Measurements from ENCODE around the gene CD36.

Gene CD36

GRCh38 chr7:80629023-80629422 lies 9.4 kb upstream of the CD36 start:
- DNase-seq = no peak

- DNase-seq = no peak
Measured at GRCh38 chr7:80630608-80631405, 7.6 kb upstream of the CD36 start.

GRCh38 chr7:80631421-80631820 lies 7.0 kb upstream of the CD36 start:
- DNase-seq = no peak

DNA sequence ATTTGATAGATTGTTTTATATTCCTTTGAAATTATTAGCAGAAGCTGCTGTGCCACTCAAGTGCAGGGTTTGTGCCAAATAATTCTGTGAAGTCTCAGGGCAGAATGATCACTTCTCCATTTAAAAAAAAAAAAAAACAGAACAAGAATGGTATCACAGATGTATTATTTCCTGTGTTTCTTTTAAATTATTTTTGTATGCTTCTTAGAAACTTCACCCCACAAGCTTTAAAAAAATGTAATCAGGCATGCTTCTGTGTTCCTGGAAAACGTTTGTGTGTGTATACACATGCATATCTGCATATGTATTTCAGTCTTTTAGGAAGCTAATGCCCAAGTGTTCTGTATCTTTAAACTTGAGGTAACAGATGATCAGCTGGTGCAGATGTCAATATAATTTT lies 6.3 kb upstream of the CD36 start:
- DNase-seq = no peak

DNA sequence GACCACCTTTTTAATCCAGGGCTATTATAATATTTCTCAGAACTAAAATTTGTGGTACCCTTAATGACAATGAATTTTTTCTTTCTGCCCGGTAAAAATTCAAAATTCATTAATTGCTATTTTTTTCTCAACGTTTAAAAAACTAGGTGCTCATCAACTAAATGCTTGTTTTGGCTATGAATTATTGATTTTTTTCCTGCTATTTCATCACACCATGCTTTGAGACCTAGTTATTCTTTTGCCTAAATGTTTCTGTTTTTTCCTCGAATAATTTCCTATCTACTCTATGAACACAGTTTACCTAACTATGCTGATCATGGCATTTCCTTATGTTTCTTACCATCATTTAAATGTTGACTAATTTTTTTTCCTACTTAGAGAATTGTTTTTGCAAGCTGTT lies 5.6 kb upstream of the CD36 start:
- DNase-seq = no peak

DNA sequence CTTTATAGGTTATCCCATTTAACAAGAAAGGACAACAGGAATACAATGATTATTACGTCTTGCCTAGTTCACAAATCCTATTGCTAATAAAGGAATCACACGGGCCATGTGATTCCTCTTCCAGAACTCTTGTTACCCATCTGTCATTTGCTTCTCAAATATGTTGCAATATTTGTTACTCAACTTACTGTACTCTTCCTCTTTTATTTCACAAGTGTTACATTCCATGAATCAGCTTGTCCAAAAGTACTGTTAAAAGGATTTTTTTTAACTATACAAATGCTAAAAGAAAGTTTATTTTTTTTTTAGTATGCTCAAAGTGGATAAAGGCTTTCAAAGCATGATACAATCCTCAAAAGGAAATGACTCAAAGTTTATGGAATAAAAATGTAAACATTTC lies 3.9 kb upstream of the CD36 start:
- no peak for DNase-seq

DNA sequence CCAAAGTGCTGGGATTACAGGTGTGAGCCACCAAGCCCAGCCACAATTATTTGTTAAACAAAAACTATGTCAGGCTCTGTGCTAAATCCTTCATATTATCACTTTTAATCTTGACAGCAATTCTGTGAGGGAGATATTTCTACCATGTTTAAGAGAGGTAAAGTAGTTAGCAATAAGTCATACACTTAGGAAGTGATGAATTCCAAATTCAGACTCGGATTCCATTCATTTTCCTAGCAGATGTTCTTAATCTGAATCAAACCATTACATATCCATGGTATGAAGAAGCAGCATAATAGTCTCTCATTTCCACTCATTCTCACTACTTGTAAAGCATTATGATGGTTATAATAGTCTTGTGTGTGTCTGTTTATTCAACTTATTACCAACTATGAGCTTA lies 2.9 kb upstream of the CD36 start:
- no peak for DNase-seq

- no peak for DNase-seq
Measured at GRCh38 chr7:80635998-80636397, 2.4 kb upstream of the CD36 start.

DNA sequence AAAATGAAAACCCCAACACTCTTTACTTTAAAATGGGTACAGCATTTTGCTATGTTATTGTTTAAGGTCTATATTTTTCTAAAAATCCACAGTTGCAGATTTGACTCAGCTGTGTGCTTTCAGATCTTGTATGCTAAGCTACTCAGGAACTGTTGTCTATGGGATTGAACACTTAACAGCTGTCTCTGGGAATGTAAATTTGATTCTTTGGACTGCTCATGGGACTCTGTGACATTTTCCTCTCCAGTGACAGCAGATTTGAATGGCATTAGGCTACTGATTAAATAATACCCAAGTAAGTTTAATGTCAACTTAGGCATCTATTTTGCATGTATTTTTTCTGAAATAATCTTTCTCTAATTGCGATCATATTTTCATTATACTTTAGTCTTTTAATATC lies 1.7 kb upstream of the CD36 start:
- no peak for DNase-seq

- DNase-seq = no peak
Measured at GRCh38 chr7:80637454-80637853, 988 bp upstream of the CD36 start.

- DNase-seq = no peak
Measured at GRCh38 chr7:80639011-80639410, 569 bp downstream of the CD36 start.

DNA sequence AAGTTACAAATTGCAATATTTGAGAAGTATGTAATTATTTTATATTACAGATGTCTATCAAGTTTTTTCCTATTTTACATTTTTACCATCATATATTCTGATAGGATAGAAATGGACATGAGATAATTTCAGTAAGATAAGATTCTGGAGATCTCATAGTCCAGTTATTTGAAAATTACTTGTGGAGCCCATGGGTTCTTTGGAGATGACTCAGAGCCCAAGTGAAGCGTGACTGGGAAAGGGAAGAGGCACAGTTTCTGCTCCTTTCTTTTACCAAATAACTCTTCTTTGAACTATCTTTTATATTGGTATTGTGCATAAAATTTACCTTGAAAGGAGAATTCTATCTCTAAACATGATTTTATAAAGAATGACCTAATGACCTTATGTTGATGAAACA lies 2.4 kb downstream of the CD36 start:
- no peak for DNase-seq

- no peak for DNase-seq
Measured at GRCh38 chr7:80641548-80641947, 3.1 kb downstream of the CD36 start.

DNA sequence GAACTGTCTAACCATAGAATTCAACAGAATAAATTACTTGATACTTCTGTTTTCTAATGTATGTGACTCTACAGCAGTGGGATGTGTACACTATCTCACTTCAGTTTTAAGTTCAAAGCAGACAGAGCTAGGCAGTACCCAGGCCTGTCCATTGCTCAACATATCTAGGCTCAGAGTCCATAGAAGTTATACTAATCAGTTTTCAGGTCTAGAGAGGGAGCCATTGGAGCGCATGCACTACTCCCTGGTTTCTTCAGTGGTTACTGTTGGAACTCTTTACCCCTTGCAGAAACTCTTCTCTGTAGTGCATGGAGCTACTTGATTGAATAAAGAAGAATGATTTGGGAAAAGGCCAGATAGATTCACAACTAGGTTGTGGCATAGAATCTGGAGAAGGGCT lies 4.4 kb downstream of the CD36 start:
- no peak for DNase-seq

GRCh38 chr7:80643336-80643915 lies 5.0 kb downstream of the CD36 start:
- no peak for DNase-seq

GRCh38 chr7:80644054-80644453 lies 5.6 kb downstream of the CD36 start:
- no peak for DNase-seq

GRCh38 chr7:80646083-80646865 lies 7.8 kb downstream of the CD36 start:
- DNase-seq = no peak

GRCh38 chr7:80647436-80647835 lies 9.0 kb downstream of the CD36 start:
- DNase-seq = no peak

GRCh38 chr7:80648031-80648600 lies 9.7 kb downstream of the CD36 start:
- no peak for DNase-seq

GRCh38 chr7:80649011-80649410 lies 10.6 kb downstream of the CD36 start:
- no peak for DNase-seq

DNA sequence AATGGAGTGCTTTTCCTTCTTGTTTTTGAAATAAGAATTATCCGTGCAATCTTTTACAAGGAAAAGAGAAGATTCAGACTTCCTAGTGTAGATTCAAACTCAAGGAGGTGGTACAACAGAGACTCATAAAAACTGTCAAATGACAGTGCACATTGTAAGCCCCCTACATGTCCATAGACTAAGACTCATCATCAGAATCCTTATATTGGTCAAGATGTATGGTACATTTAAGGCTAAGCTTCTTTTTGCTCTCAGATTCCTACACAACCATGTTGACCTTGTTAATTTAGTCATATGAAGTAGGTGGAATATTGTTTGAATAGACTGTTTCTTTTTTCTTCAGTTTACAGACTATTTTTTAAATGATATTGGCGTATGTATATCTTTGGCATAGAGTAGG lies 11.6 kb downstream of the CD36 start:
- no peak for DNase-seq

DNA sequence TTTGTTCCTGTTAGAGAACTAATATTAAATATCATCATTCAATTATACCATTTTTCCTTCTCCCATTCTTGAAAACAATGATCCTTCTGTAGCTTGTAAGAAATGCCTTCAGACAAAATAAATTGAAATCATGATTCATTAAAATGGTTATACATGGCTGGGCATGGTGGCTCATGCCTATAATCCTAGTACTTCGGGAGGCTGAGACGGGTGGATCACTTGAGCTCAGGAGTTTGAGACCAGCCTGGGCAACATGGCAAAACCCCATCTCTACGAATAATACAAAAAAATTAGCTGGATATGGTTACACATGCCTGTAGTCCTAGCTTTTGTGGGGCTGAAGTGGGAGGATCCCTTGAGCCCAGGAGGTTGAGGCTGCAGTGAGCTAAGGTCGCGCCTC lies 13.0 kb downstream of the CD36 start:
- DNase-seq = no peak

- DNase-seq = no peak
Measured at GRCh38 chr7:80653244-80653643, 14.8 kb downstream of the CD36 start.

- DNase-seq = no peak
Measured at GRCh38 chr7:80654887-80655340, 16.5 kb downstream of the CD36 start.
